Measurements from ENCODE around the gene STAB1.

STAB1 gene

DNA sequence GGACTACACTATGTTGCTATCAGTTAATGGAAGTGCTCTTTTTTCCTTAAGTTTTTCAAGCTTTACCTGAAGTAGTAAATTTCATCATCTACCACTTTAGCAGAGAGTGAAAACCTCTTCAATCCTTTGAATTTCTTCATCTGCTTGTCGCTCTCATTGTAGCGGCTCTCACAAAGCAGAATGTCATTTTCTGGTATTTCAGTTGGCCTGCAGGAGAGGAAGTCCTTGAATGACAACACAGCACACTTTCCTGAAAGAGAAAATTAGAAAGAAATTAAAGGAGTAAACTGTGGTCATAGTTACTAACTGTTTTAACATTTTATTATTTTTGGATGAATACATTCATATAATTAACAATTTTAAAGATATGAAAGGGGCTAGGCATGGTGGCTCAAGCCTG is 68.8 kb downstream of the STAB1 start:
- TF ChIP-seq, protein P1, sequence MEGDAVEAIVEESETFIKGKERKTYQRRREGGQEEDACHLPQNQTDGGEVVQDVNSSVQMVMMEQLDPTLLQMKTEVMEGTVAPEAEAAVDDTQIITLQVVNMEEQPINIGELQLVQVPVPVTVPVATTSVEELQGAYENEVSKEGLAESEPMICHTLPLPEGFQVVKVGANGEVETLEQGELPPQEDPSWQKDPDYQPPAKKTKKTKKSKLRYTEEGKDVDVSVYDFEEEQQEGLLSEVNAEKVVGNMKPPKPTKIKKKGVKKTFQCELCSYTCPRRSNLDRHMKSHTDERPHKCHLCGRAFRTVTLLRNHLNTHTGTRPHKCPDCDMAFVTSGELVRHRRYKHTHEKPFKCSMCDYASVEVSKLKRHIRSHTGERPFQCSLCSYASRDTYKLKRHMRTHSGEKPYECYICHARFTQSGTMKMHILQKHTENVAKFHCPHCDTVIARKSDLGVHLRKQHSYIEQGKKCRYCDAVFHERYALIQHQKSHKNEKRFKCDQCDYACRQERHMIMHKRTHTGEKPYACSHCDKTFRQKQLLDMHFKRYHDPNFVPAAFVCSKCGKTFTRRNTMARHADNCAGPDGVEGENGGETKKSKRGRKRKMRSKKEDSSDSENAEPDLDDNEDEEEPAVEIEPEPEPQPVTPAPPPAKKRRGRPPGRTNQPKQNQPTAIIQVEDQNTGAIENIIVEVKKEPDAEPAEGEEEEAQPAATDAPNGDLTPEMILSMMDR (IDR thresholded peaks at IDR 0.05; ENCODE audit: control insufficient read depth, extremely low read depth, insufficient read depth), result no peak
- no peak overlapping the region for H3K4me3 ChIP-seq (ENCODE audit: low read depth, low read length)
- no peak for DNase-seq (ENCODE audit: low read depth)

GRCh38 chr3:52568069-52568468 is 72.9 kb downstream of the STAB1 start:
- no peak overlapping the region for H3K4me3 ChIP-seq (ENCODE audit: low read depth, low read length)
- TF ChIP-seq, protein P1 (IDR thresholded peaks at IDR 0.05; ENCODE audit: control insufficient read depth, extremely low read depth, insufficient read depth), result no peak
- no peak for DNase-seq (ENCODE audit: low read depth)

DNA sequence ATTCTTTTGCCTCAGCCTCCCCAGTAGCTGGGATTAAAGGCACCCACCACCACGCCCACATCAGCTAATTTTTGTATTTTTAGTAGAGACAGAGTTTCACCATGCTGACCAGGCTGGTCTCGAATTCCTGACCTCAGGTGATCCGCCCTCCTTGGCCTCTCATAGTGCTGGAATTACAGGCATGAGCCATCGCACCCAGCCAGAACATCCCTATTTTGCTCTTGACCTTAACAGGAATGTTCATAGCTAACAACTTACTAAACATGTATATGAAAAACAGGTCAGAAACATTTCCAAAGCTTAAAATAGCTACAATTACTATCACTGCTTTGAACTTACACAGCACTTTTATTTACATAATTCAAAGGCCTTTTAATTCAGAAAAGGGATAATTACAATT is 74.9 kb downstream of the STAB1 start:
- DNase-seq (ENCODE audit: low read depth), result no peak
- H3K4me3 ChIP-seq (ENCODE audit: low read depth, low read length), result no peak overlapping the region
- TF ChIP-seq, protein P1 (IDR thresholded peaks at IDR 0.05; ENCODE audit: control insufficient read depth, extremely low read depth, insufficient read depth), result no peak

DNA sequence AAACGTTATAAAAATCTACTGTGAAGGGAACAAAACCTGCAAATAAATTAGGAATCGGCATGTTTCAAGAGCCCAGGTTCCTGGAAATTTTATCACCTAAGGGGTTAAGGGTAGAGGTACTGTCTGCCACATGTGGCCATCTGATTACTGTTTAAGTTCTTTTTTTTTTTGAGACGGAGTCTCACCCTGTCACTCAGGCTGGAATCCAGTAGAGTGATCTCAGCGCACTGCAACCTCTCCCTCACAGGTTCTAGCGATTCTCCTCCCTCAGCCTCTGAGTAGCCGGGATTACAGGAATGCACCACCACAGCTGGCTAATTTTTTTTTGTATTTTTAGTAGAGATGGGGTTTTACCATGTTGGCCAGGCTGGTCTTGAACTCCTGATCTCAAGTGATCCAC is 77.1 kb downstream of the STAB1 start:
- no peak for DNase-seq (ENCODE audit: low read depth)
- TF ChIP-seq, protein P1 (IDR thresholded peaks at IDR 0.05; ENCODE audit: control insufficient read depth, extremely low read depth, insufficient read depth), result no peak
- H3K4me3 ChIP-seq (ENCODE audit: low read depth, low read length), result no peak overlapping the region
